ENCODE data around the gene RCOR1. TPM values are rescaled to one million over a fixed set of nuclear protein-coding genes. Genes with fewer than 3 reads are reported as not detected.

RCOR1 gene
- total RNA-seq, 4 donors from 2014 or later = 11.6 to 15.6 (median 14.0) TPM

DNA sequence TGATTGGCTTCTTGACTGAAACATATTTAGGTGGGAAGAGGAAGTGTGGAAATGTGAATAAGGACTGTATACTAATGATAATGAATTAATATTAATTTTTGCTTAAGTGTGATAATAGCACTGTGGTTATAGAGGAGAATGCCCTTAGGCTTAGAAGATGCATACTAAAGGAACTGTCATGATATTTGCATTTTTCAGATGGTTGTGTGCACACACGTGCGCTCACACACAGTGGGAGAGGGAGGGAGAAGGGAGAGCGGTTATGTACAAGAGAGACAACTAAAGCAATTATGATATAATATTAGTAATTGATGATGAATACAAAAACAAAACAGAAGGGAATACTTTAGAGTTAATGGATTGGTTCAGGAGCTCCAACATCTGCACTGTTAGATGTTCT is 54.2 kb downstream of the RCOR1 start:
- H3K9me3 ChIP-seq = no peaks in the 10 kb centered on the region
- H3K4me3 ChIP-seq = no peak overlapping the region
- no peak for TF ChIP-seq POLR2A (IDR thresholded peaks at IDR 0.05)
- TF ChIP-seq EP300 (IDR thresholded peaks at IDR 0.05) = no peak
- TF ChIP-seq, protein P1, sequence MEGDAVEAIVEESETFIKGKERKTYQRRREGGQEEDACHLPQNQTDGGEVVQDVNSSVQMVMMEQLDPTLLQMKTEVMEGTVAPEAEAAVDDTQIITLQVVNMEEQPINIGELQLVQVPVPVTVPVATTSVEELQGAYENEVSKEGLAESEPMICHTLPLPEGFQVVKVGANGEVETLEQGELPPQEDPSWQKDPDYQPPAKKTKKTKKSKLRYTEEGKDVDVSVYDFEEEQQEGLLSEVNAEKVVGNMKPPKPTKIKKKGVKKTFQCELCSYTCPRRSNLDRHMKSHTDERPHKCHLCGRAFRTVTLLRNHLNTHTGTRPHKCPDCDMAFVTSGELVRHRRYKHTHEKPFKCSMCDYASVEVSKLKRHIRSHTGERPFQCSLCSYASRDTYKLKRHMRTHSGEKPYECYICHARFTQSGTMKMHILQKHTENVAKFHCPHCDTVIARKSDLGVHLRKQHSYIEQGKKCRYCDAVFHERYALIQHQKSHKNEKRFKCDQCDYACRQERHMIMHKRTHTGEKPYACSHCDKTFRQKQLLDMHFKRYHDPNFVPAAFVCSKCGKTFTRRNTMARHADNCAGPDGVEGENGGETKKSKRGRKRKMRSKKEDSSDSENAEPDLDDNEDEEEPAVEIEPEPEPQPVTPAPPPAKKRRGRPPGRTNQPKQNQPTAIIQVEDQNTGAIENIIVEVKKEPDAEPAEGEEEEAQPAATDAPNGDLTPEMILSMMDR (IDR thresholded peaks at IDR 0.05) = no peak
- TF ChIP-seq POLR2AphosphoS5 (IDR thresholded peaks at IDR 0.05) = no peak

DNA sequence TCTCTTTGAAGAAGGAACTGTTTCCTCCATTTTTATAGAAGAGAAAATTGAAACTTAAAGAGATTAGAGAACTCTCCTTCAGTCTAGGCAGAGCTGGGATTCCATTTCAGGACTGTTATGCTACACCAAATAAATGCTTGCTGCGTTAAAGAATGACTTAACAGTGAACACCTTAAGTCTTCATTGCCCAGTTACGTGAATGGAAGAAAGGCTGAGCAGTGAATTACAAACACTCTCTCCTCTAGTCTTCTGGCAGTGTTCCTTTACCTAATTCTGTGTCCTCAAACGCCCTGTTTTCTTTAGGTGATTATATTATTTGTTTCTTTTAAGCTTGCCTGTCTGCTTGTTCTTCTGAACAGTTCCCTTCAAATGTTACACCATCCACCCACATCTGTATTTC is 59.7 kb downstream of the RCOR1 start:
- Histone ChIP-seq H3K27ac (no peak overlapping the region), H3K9me3 (no peaks in the 10 kb centered on the region), H3K4me3 (no peak overlapping the region), H3K27me3 (no peaks in the 10 kb centered on the region), H3K4me1 (peaks cover 0 to 21% (median 0%) of the 10 kb centered on the region in 3 donors), H3K36me3 (no peaks in the 10 kb centered on the region)
- WGBS, 2 donors (ENCODE audit: low coverage in 1 of 2) = 25 to 30% methylated on average over 3 of the region's 3 CpGs
- no peak for ATAC-seq
- TF ChIP-seq, protein P1 (IDR thresholded peaks at IDR 0.05) = no peak
- TF ChIP-seq POLR2A (IDR thresholded peaks at IDR 0.05) (no peak), EP300 (IDR thresholded peaks at IDR 0.05) (no peak), POLR2AphosphoS5 (IDR thresholded peaks at IDR 0.05) (no peak)

More for the DNA sequence above, 54.2 kb downstream of the RCOR1 start:
- Histone ChIP-seq H3K27ac (no peak overlapping the region), H3K36me3 (no peaks in the 10 kb centered on the region), H3K4me1 (peaks cover 0 to 13% (median 0%) of the 10 kb centered on the region in 3 donors), H3K27me3 (no peaks in the 10 kb centered on the region)
- WGBS, 2 donors (ENCODE audit: low coverage in 1 of 2) = 82 to 88% methylated on average over 3 of the region's 3 CpGs
- no peak for ATAC-seq

DNA sequence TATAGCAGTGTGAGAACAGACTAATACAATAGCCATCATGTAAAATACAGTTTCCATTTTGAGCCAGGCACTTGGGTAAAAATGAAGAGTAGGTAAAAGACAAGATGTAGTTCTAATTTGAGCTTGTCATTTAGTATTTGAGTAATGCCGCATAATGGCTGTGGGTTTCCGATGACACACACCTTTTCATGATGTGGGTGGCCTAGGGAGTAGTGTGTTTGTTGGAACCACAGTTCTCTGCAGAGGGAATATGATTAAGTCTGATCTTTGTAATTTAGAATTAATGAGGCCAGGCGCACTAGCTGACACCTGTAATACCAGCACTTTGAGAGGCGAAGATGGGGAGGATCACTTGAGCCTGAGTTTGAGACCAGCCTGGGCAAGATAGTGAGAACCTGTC is 61.8 kb downstream of the RCOR1 start:
- H3K36me3 ChIP-seq = no peaks in the 10 kb centered on the region
- H3K27me3 ChIP-seq = no peaks in the 10 kb centered on the region
- no peak overlapping the region for H3K27ac ChIP-seq
- WGBS, 2 donors (ENCODE audit: low coverage in 1 of 2) = 90 to 100% methylated on average over 3 to 4 of the region's 4 CpGs
- no peak for ATAC-seq
- peaks cover 0 to 21% (median 0%) of the 10 kb centered on the region in 3 donors for H3K4me1 ChIP-seq
- H3K4me3 ChIP-seq = no peak overlapping the region
- no peak for TF ChIP-seq EP300 (IDR thresholded peaks at IDR 0.05)
- H3K9me3 ChIP-seq = no peaks in the 10 kb centered on the region

DNA sequence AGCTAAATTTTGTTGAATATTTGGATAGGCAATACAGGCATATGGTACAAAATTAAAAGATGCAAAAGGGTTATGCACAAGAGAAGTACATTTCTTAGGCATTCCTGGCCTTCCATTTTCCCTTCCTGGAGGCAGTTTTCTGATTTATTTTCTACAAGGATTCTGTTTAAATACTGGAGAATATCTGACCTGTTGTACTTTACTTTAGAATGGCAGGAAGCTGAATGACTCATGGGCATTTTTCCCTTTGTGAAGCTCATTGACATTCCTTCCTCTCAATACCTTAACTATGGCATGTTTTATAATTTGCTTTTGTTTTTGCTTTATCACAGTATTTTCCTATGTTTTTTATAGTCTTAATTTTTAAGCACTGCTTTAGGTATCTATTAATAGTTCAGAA is 62.7 kb downstream of the RCOR1 start:
- Histone ChIP-seq H3K27me3 (no peaks in the 10 kb centered on the region), H3K4me1 (peaks cover 0 to 21% (median 0%) of the 10 kb centered on the region in 3 donors), H3K36me3 (no peaks in the 10 kb centered on the region), H3K27ac (no peak overlapping the region), H3K9me3 (no peaks in the 10 kb centered on the region), H3K4me3 (no peak overlapping the region)
- TF ChIP-seq, protein P1 (IDR thresholded peaks at IDR 0.05) = no peak
- ATAC-seq = no peak

DNA sequence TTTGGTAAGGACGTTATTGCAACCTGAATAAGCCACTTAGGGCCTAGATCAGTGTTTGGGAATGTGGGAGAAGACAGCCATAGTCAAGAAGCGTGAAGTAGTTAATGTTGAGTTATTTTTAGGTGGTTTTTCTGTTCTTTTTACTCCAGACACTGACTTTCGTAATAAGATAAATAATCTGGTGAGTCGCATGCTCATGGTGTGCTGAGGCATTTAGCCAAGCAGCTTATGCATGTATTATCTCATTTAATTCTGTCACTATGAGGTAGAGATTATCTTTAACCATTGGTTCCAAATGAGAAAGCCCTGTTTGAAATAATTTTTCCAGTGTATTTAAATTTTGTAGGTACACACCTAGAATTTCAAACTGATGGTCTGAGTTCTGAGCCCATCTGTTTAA is 67.3 kb downstream of the RCOR1 start:
- no peak for ATAC-seq
- TF ChIP-seq EP300 (IDR thresholded peaks at IDR 0.05) (no peak), POLR2A (IDR thresholded peaks at IDR 0.05) (no peak), POLR2AphosphoS5 (IDR thresholded peaks at IDR 0.05) (no peak)
- TF ChIP-seq, protein P1 (IDR thresholded peaks at IDR 0.05) = no peak
- no peak overlapping the region for H3K4me3 ChIP-seq
- WGBS, 2 donors (ENCODE audit: low coverage in 1 of 2) = 43 to 51% methylated on average over 4 of the region's 4 CpGs
- H3K27me3 ChIP-seq = no peaks in the 10 kb centered on the region
- H3K9me3 ChIP-seq = no peaks in the 10 kb centered on the region
- no peaks in the 10 kb centered on the region for H3K36me3 ChIP-seq
- H3K4me1 ChIP-seq = peaks cover 0 to 12% (median 0%) of the 10 kb centered on the region in 3 donors
- H3K27ac ChIP-seq = no peak overlapping the region
